C1 segment of cervical spinal cord (tissue), 14 donors: ENCODE results near the gene GBX2.

Source experiments
- DNase-seq, 14 donors: peaks; one replicate each; lab custom pipeline; 2025; lab: John Stamatoyannopoulos, UW

The GBX2 gene

DNA sequence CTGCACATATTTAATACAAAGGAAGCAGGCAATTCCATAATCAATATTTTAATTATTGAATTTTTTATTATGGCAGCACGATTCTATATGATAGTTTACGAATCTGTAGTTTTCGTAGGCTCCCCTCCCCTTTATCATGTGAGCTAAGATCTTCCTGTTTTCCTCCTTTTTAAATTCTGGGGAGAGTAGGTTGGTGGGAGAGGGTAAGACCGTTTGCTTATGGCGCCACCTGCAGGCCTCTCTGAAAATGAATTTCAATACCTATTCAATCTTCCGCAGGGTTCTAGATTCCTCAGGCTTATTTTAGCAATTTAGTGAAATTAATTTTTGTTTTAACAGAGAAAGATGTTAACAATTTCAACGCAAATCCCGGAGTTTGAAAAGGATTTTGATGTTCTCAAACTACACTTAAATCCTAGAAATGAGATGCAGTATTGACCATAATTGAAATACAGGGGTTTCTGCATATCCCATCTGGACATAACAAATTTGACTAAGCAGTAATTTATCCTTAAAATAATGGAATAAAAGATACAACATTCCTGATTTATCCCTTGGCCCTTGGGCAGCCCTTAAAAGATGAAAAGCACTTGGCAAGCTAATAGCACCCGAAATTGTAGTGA, 12.8 kb upstream of the GBX2 start:
- peak in 1 of 14 donors; percentile 47 for DNase-seq

DNA sequence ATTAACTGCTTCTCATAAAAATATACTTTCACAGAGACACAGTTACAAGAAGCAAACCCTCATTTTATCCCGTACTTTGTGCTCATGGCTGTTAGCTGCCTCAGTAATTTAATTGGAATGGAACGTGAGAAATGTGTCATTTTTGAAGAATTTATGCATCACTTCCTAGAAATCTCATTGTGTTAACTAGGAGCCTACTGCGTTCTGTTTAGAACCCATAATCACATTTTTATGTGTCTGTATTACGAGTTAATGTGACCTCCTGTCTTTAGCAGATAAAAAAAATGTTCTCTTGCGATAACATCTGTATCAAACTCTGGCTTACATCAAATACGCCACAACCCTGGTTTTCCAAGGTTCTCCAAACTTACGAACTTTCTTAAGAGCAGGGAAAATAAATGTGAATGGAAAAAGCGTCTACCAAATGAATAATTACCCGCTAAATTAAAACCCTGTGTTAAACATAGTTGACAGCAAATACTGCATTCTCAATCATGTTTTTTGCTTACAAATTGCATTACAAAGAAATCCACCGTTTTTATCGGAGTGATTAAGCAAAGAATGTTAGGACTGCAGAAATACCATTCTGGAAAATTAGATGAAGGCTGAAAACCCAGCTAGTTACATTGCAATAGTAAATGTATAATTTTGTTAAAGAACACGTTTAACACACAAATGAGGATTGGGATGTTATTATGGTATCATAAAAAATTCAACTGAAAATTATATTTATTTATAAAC, 12.1 kb upstream of the GBX2 start:
- DNase-seq = no peak

DNA sequence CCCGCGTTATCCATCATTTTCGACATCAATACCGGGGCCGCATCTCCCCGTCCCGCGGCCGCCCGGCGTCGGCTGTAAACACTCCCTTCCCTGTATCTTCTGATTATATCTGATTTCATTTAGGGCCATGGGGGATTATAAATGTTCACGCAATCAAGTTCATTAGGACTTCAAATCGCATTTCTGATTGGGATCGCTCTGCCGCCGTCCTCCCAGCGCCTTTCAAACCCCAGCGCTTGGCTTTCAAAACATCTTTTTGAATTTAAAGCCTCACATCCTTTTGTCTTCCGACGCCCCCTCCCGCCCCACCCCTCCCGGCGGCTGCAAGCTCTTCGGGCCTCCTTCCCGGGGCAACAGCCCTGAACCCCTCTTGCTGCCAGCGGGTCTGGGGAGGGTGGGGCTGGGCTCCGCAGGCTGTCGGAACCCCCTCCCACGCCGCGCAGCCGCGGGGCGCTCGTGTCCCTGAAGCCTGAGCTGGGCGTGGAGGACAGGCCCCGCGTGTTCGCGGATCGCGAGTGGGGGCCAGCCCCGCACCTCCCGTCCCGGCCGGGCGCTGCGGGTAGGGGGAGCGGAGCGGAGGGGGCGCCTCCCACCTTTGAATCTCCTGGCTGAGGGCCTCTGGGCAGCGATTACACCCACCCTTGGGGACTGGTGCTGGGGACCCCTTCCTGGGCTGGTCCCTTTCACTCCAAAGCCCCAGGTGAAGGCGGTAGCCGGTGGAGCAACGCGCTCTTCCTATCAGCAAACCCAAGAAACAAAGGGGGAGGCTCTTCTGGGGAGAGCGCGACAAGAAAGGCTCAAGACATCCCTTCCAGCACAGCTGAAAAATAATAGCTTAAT, 11.3 kb upstream of the GBX2 start:
- no peak for DNase-seq

DNA sequence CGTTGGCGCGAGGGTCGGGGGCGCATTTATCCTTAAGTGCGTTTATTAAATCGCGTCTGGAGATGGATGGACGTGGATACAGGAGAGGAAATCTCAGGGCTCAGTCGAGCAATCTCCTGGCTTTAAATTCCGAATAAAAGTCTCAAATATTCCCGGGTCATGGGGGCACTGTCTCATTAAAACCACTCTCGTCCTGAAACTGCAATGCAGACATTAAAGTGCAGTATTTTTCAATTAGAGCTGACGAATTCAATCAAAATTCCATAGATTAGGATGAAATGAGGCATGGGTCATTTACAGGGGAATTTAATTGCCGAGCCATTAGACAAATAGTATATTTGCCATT, 10.7 kb upstream of the GBX2 start:
- DNase-seq = no peak

DNA sequence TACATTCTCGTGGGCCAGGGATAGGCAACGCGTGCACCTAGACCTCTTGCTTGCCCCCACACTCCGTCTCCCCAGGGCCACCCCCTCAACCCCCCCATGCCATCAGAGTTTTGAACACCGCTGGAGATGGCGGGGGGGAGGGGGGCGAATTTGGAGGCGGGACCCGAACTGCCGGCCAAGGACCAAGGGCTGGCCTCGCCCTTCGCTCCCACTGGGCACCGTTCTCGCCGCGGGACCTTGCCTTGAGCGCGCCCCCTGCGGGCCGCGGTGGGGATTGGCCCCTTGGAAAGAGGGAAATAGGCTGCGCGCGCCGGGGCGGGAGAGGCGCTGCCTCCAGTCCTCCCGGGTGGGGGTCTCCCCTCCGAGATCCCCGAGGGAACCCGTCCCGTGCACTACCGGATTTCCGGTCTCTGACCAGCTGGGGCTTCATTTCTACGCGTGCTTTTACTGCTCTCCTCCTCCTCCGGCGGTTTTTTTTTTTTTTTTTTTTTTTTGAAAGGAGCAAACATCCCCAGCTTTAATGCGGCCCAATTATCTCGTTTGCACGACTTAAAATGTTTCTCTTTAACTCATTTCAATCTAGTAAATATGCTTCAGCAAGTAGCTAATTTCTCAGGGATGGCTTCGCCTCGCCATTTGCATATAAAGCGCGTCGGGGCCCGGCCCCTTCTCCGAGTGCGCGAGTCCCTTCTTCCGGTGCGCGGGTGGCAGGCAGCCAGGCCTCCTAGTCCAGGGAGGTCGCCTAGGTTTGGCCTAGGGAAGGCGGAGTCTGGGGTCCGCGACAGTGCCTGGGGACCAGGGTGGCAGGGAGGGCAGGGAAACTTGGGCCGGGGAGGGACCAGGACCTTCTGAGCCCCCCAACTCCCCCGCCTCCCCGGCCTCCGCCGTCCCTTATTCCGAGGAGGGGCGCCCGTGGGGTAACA, 10.0 kb upstream of the GBX2 start:
- peak in 6 of 14 donors; percentile 17 to 59 (median 24) for DNase-seq

DNA sequence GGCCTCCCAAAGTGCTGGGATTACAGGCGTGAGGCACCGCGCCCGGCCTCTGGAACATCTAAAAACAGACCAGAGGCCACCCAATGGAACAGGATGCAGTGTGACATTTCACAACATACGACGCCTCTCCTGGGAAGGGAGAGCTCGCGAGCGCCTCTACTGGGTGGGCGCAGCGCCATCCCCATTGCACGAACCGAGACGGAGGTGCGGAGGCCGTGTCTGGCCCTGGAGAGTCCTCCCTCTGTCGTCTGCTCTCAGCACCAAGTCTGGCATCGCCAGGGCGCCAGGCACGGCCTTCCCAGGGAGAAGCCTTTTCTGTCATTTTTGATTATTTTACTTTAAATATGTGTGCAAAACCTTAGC, 9.4 kb upstream of the GBX2 start:
- DNase-seq = peak in 1 of 14 donors; percentile 28

DNA sequence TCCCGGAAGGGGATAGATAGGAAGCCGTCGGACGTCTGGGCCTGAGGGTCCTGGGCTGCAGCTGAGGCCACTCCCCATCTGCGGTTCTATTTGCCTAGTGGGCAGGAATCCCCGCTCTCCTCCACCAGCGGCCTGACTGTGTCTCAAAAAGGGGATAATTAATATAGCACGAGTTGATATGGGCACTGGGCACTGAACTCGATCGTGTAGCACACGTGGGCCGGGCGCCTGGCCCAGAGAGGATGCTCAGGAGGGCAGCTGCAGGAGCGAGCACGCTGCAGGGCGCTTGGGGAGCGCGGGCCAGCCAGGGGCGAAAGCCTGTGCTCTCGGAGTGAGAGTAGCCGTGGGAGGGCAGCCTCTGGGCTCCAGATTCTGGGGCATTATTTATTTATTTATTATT, 8.8 kb upstream of the GBX2 start:
- DNase-seq = no peak

DNA sequence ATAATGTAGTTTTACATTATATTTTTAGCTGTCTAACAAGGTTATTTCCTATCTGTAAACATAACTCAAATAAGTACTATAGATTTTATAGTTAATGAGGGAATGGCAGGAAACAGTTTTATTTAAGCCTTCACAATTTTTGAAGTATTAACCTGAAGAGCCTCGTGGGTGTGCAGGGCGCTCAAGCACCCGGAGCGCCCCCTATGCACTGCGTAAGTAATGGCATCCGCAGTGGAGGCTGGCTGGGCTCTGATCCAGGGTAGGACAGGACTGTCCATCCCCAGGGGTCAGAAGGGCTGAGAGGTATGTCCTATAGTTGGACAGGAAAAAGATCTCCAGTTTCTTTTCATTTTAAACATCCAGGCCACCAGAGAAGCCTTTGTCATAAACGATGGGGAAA, 8.2 kb upstream of the GBX2 start:
- no peak for DNase-seq

DNA sequence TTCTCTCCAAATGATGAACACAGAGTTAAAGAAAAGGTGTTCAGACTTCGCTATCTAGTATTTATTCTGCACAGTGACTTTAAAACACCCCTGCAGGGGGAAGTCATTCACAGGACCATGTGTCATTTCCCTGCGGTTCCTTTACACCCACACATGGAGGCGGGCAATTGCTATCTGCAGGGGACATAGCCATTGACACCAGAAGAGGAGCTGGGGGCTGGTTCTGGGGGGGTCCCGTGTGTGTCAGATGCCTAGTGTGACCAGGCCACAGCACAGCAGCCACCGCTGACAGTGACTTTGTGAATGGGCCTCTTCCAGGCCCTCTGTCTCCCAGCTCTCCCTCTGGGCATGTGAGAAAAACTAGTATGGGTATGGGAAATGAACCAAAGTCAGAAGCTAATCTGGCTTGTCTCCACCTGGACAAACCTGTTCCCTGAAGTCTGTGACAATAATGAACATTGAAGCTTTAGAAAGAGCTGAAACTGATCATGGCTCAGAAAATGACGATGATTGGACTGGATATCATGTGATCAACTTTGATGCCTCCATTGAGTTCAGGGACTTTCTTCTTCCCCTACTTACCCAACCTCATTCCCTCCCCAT, 7.5 kb upstream of the GBX2 start:
- no peak for DNase-seq

DNA sequence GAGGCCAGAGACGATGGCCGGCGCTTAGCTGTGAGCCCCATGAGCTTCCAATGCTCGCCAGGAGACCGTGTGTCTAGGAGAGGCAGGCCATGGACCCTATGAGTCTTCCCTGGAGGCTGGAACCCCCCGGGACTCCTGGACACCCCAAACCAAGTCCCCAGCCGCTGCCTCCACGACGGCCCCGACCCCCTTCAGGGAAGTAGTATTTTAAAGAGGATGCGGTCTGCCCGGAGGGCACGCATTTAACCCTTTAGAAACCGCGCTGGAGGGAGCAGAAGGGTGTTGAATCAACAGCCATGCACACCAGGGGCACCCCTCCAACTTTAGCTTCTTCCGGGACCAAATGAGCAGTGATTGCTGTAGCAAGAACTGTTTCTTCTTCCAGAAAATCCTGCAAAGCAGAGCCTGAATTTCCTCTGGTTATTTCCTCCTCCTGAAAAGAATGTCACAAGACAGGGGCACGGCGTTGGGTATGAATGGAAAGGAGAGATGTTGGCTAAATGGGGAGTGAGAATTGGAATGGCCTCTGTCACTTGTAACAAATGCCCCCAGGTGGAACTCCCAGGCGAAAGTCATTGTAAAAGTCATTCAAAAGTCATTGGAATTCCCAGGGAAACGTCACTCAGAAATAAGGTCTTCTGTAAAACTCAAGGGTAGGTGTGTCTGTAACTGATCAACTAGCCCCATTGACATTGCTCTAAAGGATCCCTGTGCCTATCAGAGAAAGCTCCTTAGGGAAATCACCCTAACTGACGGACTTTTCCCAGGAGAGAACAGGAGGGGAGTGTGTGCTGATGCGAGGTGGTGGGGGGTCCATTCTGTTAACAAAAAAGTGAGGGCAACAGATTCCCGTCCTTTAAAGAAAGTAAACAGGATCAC, 5.8 kb upstream of the GBX2 start:
- DNase-seq = no peak

DNA sequence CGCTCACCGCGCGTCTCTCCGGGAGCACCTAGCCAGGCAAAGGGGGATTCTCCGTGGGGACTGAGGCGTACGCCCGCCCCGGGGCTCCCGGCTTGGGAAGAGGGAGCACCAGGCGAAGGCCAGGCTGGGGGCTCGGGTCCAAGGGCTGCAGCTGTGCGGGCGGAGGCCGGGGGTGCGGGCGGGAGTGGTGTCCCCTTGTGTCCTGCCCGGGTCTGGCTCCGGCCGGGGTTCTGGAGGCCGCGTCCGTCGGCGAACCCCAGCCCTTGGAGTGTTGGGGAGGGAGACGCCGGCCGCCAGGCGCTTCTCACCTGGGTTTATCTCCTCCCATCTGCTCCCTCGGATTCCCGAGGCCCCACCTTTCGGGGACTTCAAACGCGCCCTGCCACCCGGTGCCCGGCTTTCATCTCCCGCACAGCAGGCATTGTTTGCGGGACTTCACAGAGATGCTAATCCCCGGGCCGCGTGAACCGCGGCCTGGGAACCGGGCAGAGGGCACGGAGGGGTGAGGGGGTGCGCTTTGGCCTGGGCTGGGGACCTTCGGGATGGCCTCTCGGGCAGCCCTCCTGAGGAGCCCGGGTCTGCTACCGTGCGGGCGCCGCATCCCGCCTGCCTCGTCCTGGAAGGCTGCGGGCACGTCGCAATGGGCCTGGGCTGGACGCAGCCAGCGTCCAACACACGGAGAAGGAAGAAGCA, 5.0 kb upstream of the GBX2 start:
- no peak for DNase-seq

DNA sequence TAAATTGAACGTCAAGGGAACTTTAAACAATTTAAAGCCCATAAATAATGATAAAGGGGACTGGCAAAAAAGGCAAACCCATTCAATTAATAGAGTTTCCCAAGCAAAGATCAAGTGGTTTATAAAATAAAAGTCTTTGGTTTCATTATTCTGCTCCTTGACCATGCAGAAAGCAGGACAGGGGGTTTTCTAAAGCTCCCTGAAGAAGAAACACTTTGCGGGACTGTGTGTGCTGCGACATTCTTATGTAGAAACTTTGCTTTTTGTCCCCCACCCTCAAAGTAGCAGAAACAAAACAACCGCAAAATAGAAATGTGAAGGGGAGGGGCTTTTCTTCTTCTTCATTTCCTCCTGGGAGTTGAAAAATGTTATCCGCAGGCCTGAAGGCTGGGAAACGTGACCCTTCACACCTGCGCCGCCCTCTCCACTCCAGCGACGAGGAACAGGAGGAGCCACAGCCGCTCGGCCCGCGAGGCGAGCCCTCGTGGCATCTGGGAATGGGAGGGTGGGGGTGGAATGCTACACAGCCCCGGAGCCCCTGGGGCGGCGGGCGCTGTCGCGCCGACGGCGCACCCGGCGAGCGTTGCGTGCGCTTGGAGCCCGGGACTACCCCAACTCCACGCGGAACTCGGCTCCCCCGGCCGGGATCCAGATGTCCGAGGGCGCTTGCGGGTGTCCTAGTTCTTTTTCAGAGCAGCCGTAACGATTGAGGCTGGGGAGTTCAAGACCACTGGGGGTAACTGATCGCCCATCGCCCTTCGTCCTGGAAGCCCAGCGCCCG, 4.3 kb upstream of the GBX2 start:
- DNase-seq = no peak

DNA sequence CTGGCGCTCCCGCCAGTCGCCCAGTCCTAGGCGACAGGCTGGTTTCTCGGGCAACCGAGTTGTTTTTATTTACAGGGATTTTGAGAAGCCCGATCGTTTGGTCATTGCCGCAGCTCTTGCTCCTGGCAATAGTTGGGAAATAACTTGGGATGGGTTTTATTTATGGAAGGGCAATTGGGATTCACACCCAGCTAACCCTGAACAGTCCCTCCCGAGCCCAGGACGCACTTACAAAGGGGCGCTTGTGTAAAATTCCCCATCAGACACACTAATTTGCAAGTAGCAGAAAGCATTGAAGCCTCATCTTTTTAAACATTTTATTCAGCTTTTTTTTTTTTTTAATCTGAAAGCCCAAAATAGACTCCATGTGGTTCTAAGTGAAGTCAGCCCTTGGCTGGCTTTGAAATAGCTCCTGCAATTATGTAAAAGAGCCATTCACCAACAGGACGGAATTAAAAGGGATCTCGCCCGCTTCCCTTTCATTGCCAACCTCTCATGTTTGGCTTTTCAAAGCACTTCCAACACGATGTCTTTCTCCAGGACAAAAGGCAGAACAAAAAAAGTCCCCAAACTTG, 3.6 kb upstream of the GBX2 start:
- peak in 4 of 14 donors; percentile 36 to 47 (median 42) for DNase-seq

DNA sequence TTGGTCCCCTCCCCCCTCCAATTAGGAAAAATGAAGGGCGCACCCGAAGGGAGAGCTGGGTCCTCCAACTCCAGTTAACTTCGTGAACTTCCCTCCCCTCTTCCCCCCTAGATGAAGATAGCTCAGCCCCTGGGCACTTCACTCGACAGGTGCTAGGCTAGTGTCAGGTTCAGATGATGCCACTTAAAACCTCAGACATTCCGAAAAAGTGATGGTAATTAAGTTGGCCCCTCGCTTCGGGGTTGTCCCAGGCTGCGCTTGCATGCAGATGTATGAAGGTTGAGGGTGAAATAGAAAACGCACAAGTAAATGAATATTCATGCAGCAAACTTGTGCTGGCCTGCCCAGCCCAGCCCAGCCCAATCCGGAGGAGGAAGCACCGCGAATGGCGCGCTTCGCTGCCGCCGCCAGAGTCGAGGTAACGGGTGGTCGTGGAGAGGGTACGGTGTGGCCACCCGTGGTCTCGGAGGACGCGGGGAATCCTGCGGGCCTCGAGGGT, 3.0 kb upstream of the GBX2 start:
- DNase-seq = no peak

DNA sequence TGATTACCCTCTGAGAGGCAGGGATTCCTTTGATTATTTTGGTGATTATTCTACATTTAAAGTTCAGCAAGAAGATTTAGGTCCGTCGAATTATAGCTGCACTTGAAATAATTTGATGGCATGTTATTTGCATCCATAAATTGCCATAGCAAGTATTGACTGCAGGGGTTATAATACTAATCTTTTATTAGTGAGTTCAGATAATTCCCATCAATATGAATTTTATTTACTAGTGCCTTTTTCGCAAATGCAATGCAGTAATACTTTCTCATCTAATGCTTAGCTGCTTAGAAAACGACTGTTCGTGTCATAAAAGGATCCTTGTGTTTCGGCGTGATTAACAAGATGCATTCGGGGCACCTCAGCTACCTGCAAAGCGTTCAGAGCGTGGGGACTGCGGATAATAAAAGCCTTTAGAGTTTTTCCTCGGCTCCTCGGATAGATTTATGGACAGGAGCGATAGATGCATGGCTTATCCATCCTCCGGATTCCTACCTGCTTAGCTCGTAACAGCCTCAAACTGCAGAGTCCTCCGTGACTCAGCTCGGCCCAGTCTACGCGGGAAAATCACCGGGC, 2.5 kb upstream of the GBX2 start:
- no peak for DNase-seq

DNA sequence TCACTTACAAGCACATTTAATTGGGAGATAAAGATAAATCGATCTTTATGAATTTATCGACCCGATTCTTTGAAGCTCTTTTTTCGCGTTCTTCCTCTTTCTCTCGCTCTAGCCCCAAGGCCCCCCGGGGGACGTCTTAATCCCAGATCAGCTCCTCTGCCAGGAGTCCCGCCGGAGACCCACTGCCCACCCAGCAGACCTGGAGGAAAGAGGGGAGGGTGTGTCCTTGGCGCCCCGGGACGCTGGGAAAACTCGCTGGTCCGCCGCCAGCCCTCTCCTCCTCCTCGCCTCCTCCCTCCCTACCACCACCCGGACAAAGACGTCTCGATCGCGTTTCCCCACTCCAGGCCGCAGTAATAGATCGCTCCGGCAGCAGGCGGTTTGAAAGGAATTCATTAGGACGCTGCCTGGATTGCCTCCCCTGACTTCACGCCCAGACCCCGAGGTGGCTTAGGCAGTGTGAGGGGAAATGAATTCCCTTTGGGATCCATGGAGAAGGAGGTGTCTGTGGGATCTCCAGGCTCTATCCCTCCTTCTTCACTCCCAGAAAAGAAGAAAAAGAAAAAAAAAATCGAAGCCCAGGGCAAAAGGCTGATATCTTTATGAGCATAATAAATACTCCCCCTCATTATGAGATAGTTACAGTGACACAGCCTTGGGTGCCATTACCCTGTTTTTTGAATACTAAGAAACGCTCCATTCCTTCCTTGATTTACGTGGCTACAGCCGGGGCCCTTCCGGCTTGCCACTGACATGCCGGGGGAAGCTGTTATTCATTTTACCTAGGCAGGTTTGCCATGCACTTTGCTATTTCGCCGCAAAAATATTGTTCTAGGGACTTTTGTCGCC, 1.8 kb upstream of the GBX2 start:
- no peak for DNase-seq

DNA sequence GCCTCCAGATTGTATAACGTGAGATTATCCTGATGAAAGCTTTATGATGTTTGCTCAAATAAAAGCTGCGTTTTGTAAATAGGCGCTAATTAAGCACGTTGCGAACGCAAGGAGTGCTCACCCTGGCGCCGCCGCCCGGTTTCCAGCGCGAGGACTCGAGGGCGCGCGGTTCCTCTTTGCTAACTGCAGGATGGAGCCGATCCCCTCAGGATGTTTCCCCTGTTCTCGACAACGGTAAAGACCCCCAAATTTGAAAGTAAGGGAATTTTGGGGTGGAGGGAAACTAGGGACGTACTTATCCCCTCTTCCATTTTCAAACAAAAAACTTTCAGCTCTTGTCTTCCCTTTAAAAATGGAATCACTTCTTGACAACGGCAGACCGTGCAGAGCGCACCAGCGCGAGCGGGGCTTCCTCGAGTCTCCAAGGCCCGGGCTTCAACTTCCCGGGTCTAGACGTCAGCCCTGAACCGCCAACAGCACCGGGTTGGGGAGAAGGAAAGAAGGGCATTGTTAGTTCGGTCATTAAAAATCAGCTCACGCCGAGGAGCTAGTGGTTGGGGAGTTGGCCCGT, 1.1 kb upstream of the GBX2 start:
- DNase-seq = no peak
